GM21381 (cell line): ENCODE measurements around the gene KAZN.
A peak's percentile ranks its signal among the peaks of the same experiment; 100 is the strongest.
"Not testable (repeated sequence)": the region's sequence is repeated elsewhere in the genome, so short reads cannot be mapped to it uniquely, and the experiment has no call there.

Source experiments
- ATAC-seq: cut with Tn5 transposase; IDR thresholded peaks from one replicate; pipeline ENCODE4 v1.9.1; 2021; ENCODE audit warnings: mild to moderate bottlenecking, moderate library complexity; ENCODE audit not compliant: unreplicated experiment

Gene KAZN

GRCh38 chr1:15115542-15116330 is 517.3 kb downstream of the KAZN start:
- ATAC-seq, result no peak

- no peak for ATAC-seq
Measured at GRCh38 chr1:15116966-15117365, 518.5 kb downstream of the KAZN start.

- ATAC-seq, result no peak
Measured at GRCh38 chr1:15117671-15118325, 519.3 kb downstream of the KAZN start.

GRCh38 chr1:15118579-15118978 is 520.1 kb downstream of the KAZN start:
- no peak for ATAC-seq

DNA sequence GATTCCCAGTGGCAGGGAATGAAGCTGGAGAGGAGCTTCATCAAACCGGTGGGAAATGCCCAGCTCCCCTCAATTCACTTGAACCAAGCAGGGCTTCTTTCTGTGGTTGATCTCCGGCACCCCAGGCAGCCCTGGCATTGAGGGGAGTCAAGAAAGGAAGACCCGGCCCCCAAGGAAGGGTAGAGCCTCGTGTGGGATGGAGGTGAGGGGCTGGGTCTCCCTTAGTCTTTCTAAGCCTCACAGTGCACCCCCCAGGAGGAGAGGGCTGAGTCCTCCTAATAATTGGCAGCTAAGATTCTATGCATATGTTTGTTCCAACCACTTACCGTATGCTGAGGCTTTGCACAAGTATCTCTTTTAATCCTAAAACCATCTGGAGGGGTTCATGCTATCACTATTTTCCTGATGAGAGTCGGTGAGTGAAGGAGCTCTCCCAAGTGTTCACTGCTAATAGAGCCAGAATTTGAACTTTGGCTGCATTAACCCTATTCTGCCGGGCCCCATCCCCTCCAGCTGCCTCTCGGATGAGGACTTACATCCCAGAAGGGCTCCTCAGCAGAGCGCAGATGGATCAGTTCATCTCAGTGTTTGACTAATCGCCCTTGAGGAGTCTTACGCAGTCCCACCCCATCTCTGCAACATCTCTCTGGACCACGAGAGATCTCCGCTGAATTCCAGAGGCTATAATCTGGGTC is 521.9 kb downstream of the KAZN start:
- no peak for ATAC-seq

GRCh38 chr1:15122331-15122730 is 523.8 kb downstream of the KAZN start:
- ATAC-seq, result no peak

- ATAC-seq, result no peak
Measured at GRCh38 chr1:15123270-15123669, 524.8 kb downstream of the KAZN start.

GRCh38 chr1:15123925-15124324 is 525.4 kb downstream of the KAZN start:
- no peak for ATAC-seq

- ATAC-seq, result no peak
Measured at GRCh38 chr1:15124362-15125100, 526.0 kb downstream of the KAZN start.

GRCh38 chr1:15125101-15125745 is 526.7 kb downstream of the KAZN start:
- ATAC-seq, result no peak

- no peak for ATAC-seq
Measured at GRCh38 chr1:15128077-15128476, 529.6 kb downstream of the KAZN start.

GRCh38 chr1:15128520-15129313 is 530.2 kb downstream of the KAZN start:
- ATAC-seq, result peak; percentile 75

- ATAC-seq, result no peak
Measured at GRCh38 chr1:15129944-15130343, 531.5 kb downstream of the KAZN start.

- no peak for ATAC-seq
Measured at GRCh38 chr1:15130607-15131006, 532.1 kb downstream of the KAZN start.

GRCh38 chr1:15132965-15133364 is 534.5 kb downstream of the KAZN start:
- ATAC-seq, result no peak

- no peak for ATAC-seq
Measured at GRCh38 chr1:15134285-15134684, 535.8 kb downstream of the KAZN start.

DNA sequence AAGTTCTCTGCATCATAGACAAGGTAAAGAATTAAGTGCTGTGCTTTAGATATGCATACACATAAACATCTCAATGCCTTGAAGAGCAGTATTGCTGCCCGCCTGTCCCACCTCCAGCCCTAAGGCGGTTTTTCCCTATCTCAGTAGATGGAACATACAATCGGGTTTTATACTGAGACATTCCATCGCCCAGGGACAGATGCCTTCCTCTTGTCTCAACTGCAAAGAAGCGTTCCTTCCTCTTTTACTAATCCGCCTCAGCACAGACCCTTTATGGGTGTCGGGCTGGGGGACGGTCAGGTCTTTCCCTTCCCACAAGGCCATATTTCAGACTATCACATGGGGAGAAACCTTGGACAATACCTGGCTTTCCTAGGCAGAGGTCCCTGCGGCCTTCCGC is 537.1 kb downstream of the KAZN start:
- not testable (repeated sequence) for ATAC-seq

- ATAC-seq, result no peak
Measured at GRCh38 chr1:15137809-15138208, 539.3 kb downstream of the KAZN start.

DNA sequence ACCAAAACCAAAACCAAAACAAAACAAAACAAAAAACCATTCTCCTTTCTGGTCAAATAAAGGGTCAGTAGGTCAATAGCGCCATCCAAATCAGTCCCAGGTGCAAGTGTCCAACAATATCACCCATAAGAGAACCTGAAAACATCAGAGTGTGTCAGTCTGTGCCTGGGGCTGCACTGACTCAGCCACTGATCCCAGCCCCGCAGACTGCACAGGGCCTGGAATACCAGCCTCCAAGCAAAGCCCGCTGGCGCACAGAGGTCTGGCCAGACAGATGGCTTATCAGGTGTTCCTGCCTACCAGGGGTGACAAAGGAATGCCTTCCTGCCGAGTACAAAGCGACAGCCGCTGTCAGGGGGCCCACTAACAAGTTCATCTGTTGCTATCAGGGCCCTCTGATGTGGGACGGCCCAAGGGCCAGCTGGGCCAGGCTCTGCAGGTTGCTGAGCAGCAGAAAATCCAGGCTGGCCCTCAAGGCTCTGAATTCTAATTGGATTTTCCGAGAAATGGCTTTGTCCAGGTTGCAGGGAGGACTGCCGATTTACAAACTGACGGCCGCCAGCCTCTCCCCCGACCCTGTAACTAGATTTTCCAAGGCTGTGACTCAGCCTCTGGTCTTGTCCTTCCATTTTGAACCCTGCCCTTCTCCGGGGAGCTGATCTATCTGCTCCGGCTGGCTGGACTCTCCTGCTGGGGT is 541.3 kb downstream of the KAZN start:
- no peak for ATAC-seq
